OCI-M2 (cell line): ENCODE data around the gene MMGT1.
"Not testable (repeated sequence)": the region's sequence is repeated elsewhere in the genome, so short reads cannot be mapped to it uniquely, and the experiment has no call there.

Source experiments
- DNase-seq: peaks from one replicate; lab custom pipeline; 2025; ENCODE audit not compliant: unreplicated experiment; lab: John Stamatoyannopoulos, UW

Gene MMGT1

GRCh38 chrX:135927897-135928296, 45.9 kb downstream of the MMGT1 start:
- no peak for DNase-seq

- DNase-seq: no peak
Observed at GRCh38 chrX:135923353-135923752, 50.4 kb downstream of the MMGT1 start.

- DNase-seq: not testable (repeated sequence)
Observed at GRCh38 chrX:135920516-135920915, 53.3 kb downstream of the MMGT1 start.

GRCh38 chrX:135914404-135914803, 59.4 kb downstream of the MMGT1 start:
- no peak for DNase-seq
